GM21381 (cell line): ENCODE data around the gene PTTG1IP2.

Experiments
- ATAC-seq: cut with Tn5 transposase; IDR thresholded peaks from one replicate; pipeline ENCODE4 v1.9.1; 2021; ENCODE audit warnings: mild to moderate bottlenecking, moderate library complexity; ENCODE audit not compliant: unreplicated experiment

Gene PTTG1IP2

DNA sequence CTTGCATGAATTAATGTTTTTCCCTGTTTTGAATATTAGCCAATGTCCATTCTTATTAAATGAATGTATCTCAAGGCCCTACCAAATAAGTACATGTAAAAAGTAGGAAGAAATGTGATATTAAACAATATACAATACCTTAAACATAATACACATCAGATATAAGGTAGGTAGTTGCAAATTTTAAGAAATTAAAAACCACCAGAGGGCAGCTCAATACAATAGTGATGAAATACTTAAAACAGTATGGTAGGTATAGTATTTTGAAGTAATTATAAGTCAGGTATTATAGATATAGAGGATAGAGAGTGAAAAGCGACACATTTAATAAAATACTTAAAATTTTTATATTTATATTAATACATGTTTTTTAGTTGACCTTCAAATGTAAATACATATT lies 83.1 kb downstream of the PTTG1IP2 start:
- ATAC-seq, result no peak

DNA sequence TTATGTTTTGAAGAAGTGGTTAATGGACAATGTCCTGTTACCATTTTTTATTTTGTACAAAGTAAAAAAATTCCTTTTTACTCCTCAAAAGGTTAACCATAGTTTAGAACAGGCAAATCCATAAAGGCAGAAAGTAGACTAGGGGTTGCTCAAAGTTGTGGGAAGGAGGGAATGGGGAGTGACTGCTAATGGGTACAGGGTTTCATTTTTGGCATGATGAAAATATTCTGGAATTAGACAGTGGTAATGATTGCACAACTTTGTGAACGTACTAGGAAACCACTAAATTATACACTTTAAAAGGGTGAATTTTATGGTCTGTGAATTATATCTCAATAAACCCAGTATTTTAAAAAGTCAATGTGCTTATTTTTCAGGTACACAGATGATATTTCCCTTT lies 91.3 kb downstream of the PTTG1IP2 start:
- no peak for ATAC-seq
